PFSK-1 (cell line): Measurements from ENCODE around the gene FNTB.

Experiments
- FOXP2 ChIP-seq: optimal IDR thresholded peaks from 2 replicates; pipeline ENCODE3; 2011; ENCODE audit warnings: borderline replicate concordance, control low read depth, inconsistent platforms; ENCODE audit not compliant: insufficient read depth; ENCODE audit errors: extremely low read length, extremely low read depth
- POLR2AphosphoS5 ChIP-seq: IDR thresholded peaks from 2 replicates; pipeline ENCODE4 v1.6.1; 2012; ENCODE audit warnings: low read depth, mild to moderate bottlenecking, control low read depth, low read length, moderate library complexity
- SIN3A ChIP-seq: IDR thresholded peaks from 2 replicates; pipeline ENCODE4 v1.6.1; 2012; ENCODE audit warnings: mild to moderate bottlenecking, low read length, moderate library complexity, borderline replicate concordance; ENCODE audit not compliant: insufficient read depth
- TAF1 ChIP-seq: IDR thresholded peaks from 2 replicates; pipeline ENCODE4 v1.6.1; 2012; ENCODE audit warnings: low read length, control low read depth, borderline replicate concordance; ENCODE audit not compliant: insufficient read depth
- TF ChIP-seq, protein P1 (sequence below), 2 experiments: IDR thresholded peaks; 2 replicates each; pipeline versions ENCODE4 v1.6.1 to v1.8.0; 2011 to 2012; ENCODE audit warnings: low read depth in 2 of 2, low read length in 2 of 2, control low read depth in 1 of 2, inconsistent platforms in 1 of 2, mild to moderate bottlenecking in 1 of 2, moderate library complexity in 1 of 2; ENCODE audit not compliant: insufficient read depth in 1 of 2

DNA sequence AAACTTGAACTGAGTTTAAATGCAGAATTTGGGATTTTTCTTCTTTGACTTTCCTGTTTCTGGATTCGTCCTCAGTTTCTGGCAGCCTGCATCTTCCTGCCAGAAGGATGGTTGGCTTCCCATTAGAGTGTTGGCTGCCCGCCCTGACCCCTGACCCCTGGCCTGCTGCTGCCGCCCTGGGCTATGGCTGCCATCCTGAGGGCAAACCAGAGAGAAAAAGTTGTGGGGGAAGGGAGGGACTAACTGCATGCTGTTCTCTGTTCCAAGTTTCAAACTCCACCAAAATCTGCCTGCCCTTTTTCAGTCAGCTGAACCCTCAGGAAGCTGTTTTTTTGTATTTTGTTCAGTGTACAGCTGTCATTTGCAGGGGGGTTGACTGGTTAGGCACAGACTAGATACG, 48.4 kb downstream of the FNTB start:
- TF ChIP-seq POLR2AphosphoS5 (no peak), SIN3A (no peak), FOXP2 (no peak), TAF1 (no peak)
- TF ChIP-seq, protein P1, sequence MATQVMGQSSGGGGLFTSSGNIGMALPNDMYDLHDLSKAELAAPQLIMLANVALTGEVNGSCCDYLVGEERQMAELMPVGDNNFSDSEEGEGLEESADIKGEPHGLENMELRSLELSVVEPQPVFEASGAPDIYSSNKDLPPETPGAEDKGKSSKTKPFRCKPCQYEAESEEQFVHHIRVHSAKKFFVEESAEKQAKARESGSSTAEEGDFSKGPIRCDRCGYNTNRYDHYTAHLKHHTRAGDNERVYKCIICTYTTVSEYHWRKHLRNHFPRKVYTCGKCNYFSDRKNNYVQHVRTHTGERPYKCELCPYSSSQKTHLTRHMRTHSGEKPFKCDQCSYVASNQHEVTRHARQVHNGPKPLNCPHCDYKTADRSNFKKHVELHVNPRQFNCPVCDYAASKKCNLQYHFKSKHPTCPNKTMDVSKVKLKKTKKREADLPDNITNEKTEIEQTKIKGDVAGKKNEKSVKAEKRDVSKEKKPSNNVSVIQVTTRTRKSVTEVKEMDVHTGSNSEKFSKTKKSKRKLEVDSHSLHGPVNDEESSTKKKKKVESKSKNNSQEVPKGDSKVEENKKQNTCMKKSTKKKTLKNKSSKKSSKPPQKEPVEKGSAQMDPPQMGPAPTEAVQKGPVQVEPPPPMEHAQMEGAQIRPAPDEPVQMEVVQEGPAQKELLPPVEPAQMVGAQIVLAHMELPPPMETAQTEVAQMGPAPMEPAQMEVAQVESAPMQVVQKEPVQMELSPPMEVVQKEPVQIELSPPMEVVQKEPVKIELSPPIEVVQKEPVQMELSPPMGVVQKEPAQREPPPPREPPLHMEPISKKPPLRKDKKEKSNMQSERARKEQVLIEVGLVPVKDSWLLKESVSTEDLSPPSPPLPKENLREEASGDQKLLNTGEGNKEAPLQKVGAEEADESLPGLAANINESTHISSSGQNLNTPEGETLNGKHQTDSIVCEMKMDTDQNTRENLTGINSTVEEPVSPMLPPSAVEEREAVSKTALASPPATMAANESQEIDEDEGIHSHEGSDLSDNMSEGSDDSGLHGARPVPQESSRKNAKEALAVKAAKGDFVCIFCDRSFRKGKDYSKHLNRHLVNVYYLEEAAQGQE (IDR thresholded peaks at IDR 0.05; ENCODE audit: insufficient read depth in 1 of 2, low read depth in 2 of 2, low read length in 2 of 2): no peak
